Endothelial cell of umbilical vein (primary cell): Measurements from ENCODE around the gene HPS6. TPM values are rescaled to one million over a fixed set of nuclear protein-coding genes. Genes with fewer than 3 reads are reported as not detected.
A peak's percentile ranks its signal among the peaks of the same experiment; 100 is the strongest.

Source experiments
- BruUV-seq: library from RNA; stranded (reverse); fragments of 400-500 nt; replicated peaks from 2 replicates; lab custom pipeline; 2021; lab: Mats Ljungman, UMichigan
- CTCF ChIA-PET: fragments of 300-600, 350-600 bp; sonication (Branson Sonifier 250); formaldehyde crosslinking; loops from one replicate; lab custom pipeline; 2021; ENCODE audit warnings: antibody characterized with exemption, inconsistent platforms; lab: Charles Lee
- POLR2A ChIA-PET: fragments of 300-600, 350-600 bp; sonication (Branson Sonifier 250); formaldehyde crosslinking; loops from one replicate; lab custom pipeline; 2021; ENCODE audit warnings: antibody characterized with exemption, inconsistent platforms; lab: Charles Lee
- DNase-seq: peaks from one replicate; pipeline ENCODE4 v3.0.0-alpha.2; 2011; ENCODE audit warnings: low read depth, low spot score
- FAIRE-seq: peaks from 2 replicates; lab custom pipeline; 2011; peaks lifted over from hg19 to GRCh38; lab: Jason Lieb, UNC
- H2AFZ ChIP-seq: 2 replicates; pipeline ENCODE4 v1.6.0; 2012; ENCODE audit warnings: low read depth, low read length, control low read depth, inconsistent platforms
- H3K27ac ChIP-seq: 2 replicates; pipeline ENCODE4 v1.5.1; 2011; ENCODE audit warnings: low read depth, mild to moderate bottlenecking, control low read depth, low read length, moderate library complexity; ENCODE audit not compliant: insufficient read depth
- H3K27me3 ChIP-seq, 2 experiments: 2 replicates each; pipeline versions ENCODE4 v1.6.0 to v1.6.1; 2011; ENCODE audit warnings: low read length in 2 of 2, mixed read lengths in 1 of 2; ENCODE audit not compliant: control insufficient read depth in 2 of 2, insufficient read depth in 2 of 2
- H3K36me3 ChIP-seq, 2 experiments: 2 replicates in 1 of 2; 3 replicates in 1 of 2; pipeline ENCODE4 v1.5.1; 2011; ENCODE audit warnings: low read length in 2 of 2, mild to moderate bottlenecking in 1 of 2, moderate library complexity in 1 of 2; ENCODE audit not compliant: control insufficient read depth in 2 of 2, insufficient read depth in 2 of 2; ENCODE audit errors: extremely low read depth in 1 of 2
- H3K4me1 ChIP-seq: 3 replicates; pipeline ENCODE4 v1.5.1; 2011; ENCODE audit warnings: mild to moderate bottlenecking, low read length; ENCODE audit not compliant: control insufficient read depth, insufficient read depth; ENCODE audit errors: extremely low read depth
- H3K4me2 ChIP-seq: 2 replicates; pipeline ENCODE4 v1.6.1; 2011; ENCODE audit warnings: low read length, control low read depth, mixed read lengths; ENCODE audit not compliant: insufficient read depth
- H3K4me3 ChIP-seq, 3 experiments: fragments of 200-600 bp in 1 of 3; sonication (generic), shearing (Covaris generic) in 1 of 3; replicated peaks in 1 of 3; 2 replicates each; pipeline ENCODE4 v1.5.1; 2011 to 2016; ENCODE audit warnings: control low read depth in 3 of 3, low read length in 3 of 3, mild to moderate bottlenecking in 2 of 3, inconsistent platforms in 1 of 3, low read depth in 1 of 3, moderate library complexity in 1 of 3; ENCODE audit not compliant: insufficient read depth in 1 of 3
- H3K79me2 ChIP-seq: 2 replicates; pipeline ENCODE4 v1.6.0; 2012; ENCODE audit warnings: low read length, inconsistent platforms; ENCODE audit not compliant: control insufficient read depth, insufficient read depth
- H3K9ac ChIP-seq: replicated peaks from 2 replicates; pipeline ENCODE3; 2011; ENCODE audit warnings: low read length, control low read depth; ENCODE audit not compliant: insufficient read depth; ENCODE audit errors: extremely low read depth
- H3K9me1 ChIP-seq: replicated peaks from 3 replicates; pipeline ENCODE4 v1.6.0; 2011; ENCODE audit warnings: mild to moderate bottlenecking, low read length; ENCODE audit not compliant: control insufficient read depth, insufficient read depth; ENCODE audit errors: extremely low read depth
- H3K9me3 ChIP-seq: replicated peaks from 2 replicates; pipeline ENCODE4 v1.5.1; 2012; ENCODE audit warnings: low read length, inconsistent platforms; ENCODE audit not compliant: control insufficient read depth, insufficient read depth
- H4K20me1 ChIP-seq: replicated peaks from 2 replicates; pipeline ENCODE3; 2011; ENCODE audit warnings: mild to moderate bottlenecking, low read length; ENCODE audit not compliant: control insufficient read depth, insufficient read depth; ENCODE audit errors: extremely low read depth
- CTCF ChIP-seq, 2 donors: IDR thresholded peaks; 1 replicate in 1 of 2; 2 replicates in 1 of 2; pipeline ENCODE4 v1.5.1; 2011; ENCODE audit warnings: low read length in 2 of 2, mild to moderate bottlenecking in 2 of 2, moderate library complexity in 2 of 2, control low read depth in 1 of 2, inconsistent platforms in 1 of 2, low read depth in 1 of 2; ENCODE audit not compliant: insufficient read depth in 1 of 2; ENCODE audit errors: extremely low read depth in 1 of 2
- GATA2 ChIP-seq: IDR thresholded peaks from 2 replicates; pipeline ENCODE4 v1.7.0; 2011; ENCODE audit warnings: low read depth, mild to moderate bottlenecking, moderate library complexity, mixed read lengths, low read length; ENCODE audit not compliant: insufficient read length, insufficient read depth
- JUN ChIP-seq: IDR thresholded peaks from 2 replicates; pipeline ENCODE4 v1.6.1; 2011; ENCODE audit warnings: borderline replicate concordance, low read depth; ENCODE audit not compliant: insufficient read length, insufficient read depth
- MYC ChIP-seq: IDR thresholded peaks from one replicate; pipeline ENCODE4 v1.6.1; 2011; ENCODE audit warnings: mild to moderate bottlenecking, low read depth, low read length
- POLR2A ChIP-seq: IDR thresholded peaks from 2 replicates; pipeline ENCODE4 v1.6.1; 2012; ENCODE audit warnings: low read depth, mild to moderate bottlenecking, control low read depth, low read length
- dilution Hi-C: fragments of 300-500 bp; cut with MboI; formaldehyde crosslinking; loops from one replicate; pipeline ENCODE4 v1.15.0; 2019; ENCODE audit warnings: low sequenced_read_pairs; ENCODE audit not compliant: extremely low pct_ligation_motif_present
- intact Hi-C: fragments of 100-400 bp; cut with micrococcal nuclease; formaldehyde crosslinking; loops from one replicate; pipeline ENCODE4 v1.10.0; 2022
- polyA plus RNA-seq, 4 experiments: library from polyadenylated mRNA; depleted of rRNA in 3 of 4; stranded (reverse) in 3 of 4; unstranded in 1 of 4; fragments of >200 nt; gene quantifications; 2 replicates each; pipeline versions ENCODE4 v1.2.1 to v1.2.3, GENCODE V29; 2011 to 2012; ENCODE audit warnings: missing spikeins in 1 of 4
- total RNA-seq: library from RNA; stranded (reverse); gene quantifications from 2 replicates; pipeline ENCODE4 v1.2.3, GENCODE V29; 2021

HPS6 gene
- total and polyA plus RNA-seq, 2 donors (not counting 3 experiments of a cell fraction or from before 2014, with no cell fraction given): 9.3 to 18.5 TPM

GRCh38 chr10:102111276-102111675 is 46.1 kb downstream of the HPS6 start:
- Histone ChIP-seq H3K4me2 (no peak overlapping the region), H3K27me3 (no peaks in the 10 kb centered on the region), H3K9me3 (no peaks in the 10 kb centered on the region), H3K79me2 (peaks cover 27% of the 10 kb centered on the region), H4K20me1 (no peaks in the 10 kb centered on the region), H2AFZ (no peak overlapping the region), H3K36me3 (peaks cover 22 to 45% of the 10 kb centered on the region in 2 experiments), H3K4me3 (no peak overlapping the region), H3K9me1 (no peaks in the 10 kb centered on the region), H3K9ac (no peak overlapping the region), H3K27ac (no peak overlapping the region), H3K4me1 (peaks cover 26% of the 10 kb centered on the region)
- DNase-seq (no peak), FAIRE-seq (no peak)
- CTCF ChIA-PET: interaction anchor here (0.9 to 1.3 kb wide), 3 partner anchors 9 to 263 kb away, joined by 3 to 5 read pairs (median 4); no protein-coding TSS in a partner anchor
- BruUV-seq: no TSS peak
- no peak for TF ChIP-seq POLR2A
- TF ChIP-seq MYC: no peak
- TF ChIP-seq CTCF (IDR thresholded peaks at IDR 0.05; ENCODE audit: extremely low read depth in 1 of 2, insufficient read depth in 1 of 2, low read depth in 1 of 2, low read length in 2 of 2): no peak
- no peak for TF ChIP-seq GATA2
- POLR2A ChIA-PET: no interaction called here
- dilution Hi-C loops (no loop called here), intact Hi-C loops (no loop called here)

DNA sequence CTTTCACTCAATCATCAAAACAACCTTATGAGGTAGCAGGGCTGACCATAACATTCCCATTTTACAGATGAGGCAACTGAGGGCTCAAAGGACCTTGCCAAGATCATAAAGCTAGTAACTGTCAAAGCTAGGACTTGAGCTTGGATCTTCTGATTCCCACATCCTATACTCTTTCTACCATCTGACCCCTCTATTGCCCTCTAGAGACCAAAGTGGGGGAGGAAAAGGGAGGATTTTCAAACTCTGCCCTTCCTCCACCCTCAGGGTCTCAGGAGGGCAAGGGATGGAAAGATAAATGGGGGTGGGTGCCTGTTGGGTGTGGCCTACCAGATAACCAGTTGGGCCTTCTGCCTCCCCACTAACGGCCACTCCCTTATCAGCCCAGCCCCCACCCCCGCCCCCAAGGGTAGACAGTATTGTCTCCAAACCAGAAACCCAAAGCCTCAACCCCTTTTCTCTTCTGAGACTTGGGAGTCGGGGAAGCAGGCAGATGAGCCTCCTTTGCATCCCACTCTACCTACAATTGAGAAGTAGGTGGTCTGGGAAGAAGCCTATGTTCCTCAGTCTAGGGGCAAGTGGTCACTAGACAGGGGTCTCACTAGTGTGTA is 47.2 kb downstream of the HPS6 start:
- Histone ChIP-seq H3K79me2 (peaks cover 36% of the 10 kb centered on the region), H4K20me1 (no peaks in the 10 kb centered on the region), H3K27me3 (no peaks in the 10 kb centered on the region), H3K4me3 (no peak overlapping the region), H3K9me1 (no peaks in the 10 kb centered on the region), H3K9ac (no peak overlapping the region), H3K9me3 (no peaks in the 10 kb centered on the region), H3K4me2 (peak overlapping the region; percentile 9), H2AFZ (no peak overlapping the region), H3K27ac (no peak overlapping the region), H3K4me1 (peaks cover 35% of the 10 kb centered on the region), H3K36me3 (peaks cover 19 to 38% of the 10 kb centered on the region in 2 experiments)
- FAIRE-seq (peak; percentile 40), DNase-seq (no peak)
- ChIA-PET CTCF (interaction anchor here (0.6 to 2.0 kb wide), 7 partner anchors 10 to 272 kb away, joined by 3 to 6 read pairs (median 3); partner anchors contain the start of gene PPRC1), POLR2A (no interaction called here)
- TF ChIP-seq CTCF (IDR thresholded peaks at IDR 0.05; ENCODE audit: extremely low read depth in 1 of 2, insufficient read depth in 1 of 2, low read depth in 1 of 2, low read length in 2 of 2) (peak in 1 of 2 donors; percentile 10), JUN (no peak)
- dilution Hi-C loops (no loop called here), intact Hi-C loops (no loop called here)
- BruUV-seq: no TSS peak
